ENCODE data around the gene TMEM95.

DNA sequence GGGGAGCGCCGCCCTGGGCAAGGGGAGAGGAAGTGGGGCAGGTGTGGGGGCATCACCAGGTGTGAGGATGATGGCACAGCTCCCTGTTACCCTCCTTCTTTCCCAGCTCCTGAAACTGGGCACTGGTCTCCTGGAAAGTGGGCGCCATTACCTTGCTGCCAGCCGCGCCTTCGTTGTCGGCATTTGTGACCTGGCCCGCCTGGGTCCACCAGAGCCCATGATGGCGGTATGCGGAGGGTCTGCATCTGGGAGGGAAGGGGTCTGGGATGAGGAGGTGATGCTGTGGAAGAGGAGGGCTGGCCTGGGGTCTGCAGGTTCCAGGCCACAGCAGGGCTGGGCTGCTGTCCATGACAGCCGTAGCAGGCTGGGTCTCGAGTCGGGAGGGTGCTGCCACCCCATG is 13.1 kb upstream of the TMEM95 start:
- TF ChIP-seq, protein P1, sequence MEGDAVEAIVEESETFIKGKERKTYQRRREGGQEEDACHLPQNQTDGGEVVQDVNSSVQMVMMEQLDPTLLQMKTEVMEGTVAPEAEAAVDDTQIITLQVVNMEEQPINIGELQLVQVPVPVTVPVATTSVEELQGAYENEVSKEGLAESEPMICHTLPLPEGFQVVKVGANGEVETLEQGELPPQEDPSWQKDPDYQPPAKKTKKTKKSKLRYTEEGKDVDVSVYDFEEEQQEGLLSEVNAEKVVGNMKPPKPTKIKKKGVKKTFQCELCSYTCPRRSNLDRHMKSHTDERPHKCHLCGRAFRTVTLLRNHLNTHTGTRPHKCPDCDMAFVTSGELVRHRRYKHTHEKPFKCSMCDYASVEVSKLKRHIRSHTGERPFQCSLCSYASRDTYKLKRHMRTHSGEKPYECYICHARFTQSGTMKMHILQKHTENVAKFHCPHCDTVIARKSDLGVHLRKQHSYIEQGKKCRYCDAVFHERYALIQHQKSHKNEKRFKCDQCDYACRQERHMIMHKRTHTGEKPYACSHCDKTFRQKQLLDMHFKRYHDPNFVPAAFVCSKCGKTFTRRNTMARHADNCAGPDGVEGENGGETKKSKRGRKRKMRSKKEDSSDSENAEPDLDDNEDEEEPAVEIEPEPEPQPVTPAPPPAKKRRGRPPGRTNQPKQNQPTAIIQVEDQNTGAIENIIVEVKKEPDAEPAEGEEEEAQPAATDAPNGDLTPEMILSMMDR (IDR thresholded peaks at IDR 0.05) = no peak
- TF ChIP-seq EP300 (IDR thresholded peaks at IDR 0.05) (no peak), POLR2A (IDR thresholded peaks at IDR 0.05) (no peak), POLR2AphosphoS5 (IDR thresholded peaks at IDR 0.05) (no peak)
